Measurements from ENCODE around the gene C1orf174.

The C1orf174 gene

GRCh38 chr1:3925256-3925655 is 25.2 kb upstream of the C1orf174 start:
- no peak overlapping the region for H3K4me3 ChIP-seq (ENCODE audit: low read depth, low read length)
- no peak for DNase-seq (ENCODE audit: low read depth)
- TF ChIP-seq, protein P1, sequence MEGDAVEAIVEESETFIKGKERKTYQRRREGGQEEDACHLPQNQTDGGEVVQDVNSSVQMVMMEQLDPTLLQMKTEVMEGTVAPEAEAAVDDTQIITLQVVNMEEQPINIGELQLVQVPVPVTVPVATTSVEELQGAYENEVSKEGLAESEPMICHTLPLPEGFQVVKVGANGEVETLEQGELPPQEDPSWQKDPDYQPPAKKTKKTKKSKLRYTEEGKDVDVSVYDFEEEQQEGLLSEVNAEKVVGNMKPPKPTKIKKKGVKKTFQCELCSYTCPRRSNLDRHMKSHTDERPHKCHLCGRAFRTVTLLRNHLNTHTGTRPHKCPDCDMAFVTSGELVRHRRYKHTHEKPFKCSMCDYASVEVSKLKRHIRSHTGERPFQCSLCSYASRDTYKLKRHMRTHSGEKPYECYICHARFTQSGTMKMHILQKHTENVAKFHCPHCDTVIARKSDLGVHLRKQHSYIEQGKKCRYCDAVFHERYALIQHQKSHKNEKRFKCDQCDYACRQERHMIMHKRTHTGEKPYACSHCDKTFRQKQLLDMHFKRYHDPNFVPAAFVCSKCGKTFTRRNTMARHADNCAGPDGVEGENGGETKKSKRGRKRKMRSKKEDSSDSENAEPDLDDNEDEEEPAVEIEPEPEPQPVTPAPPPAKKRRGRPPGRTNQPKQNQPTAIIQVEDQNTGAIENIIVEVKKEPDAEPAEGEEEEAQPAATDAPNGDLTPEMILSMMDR (IDR thresholded peaks at IDR 0.05; ENCODE audit: insufficient read depth, low read depth, low read length, missing control alignments): no peak

DNA sequence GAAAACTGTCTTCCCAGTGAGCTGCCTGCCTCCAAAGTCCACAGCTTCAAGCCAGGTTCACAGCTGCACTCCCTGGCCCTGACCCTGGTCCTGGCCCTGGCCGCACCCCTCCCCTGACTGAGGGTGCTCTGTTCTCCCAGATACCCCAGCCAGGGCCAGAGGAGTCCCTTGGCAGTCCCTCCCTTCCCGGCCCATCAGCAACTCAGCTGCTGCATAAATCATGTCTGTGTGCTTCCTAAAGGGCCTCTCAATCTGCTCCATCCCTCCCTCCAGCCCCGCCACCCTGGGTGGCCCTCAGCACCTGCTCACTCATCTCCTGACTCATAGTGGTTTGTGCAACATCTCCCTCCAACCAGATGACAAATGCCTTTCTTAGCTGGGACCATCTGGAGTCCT is 24.8 kb upstream of the C1orf174 start:
- no peak overlapping the region for H3K4me3 ChIP-seq (ENCODE audit: low read depth, low read length)
- no peak for DNase-seq (ENCODE audit: low read depth)
- TF ChIP-seq, protein P1 (IDR thresholded peaks at IDR 0.05; ENCODE audit: insufficient read depth, low read depth, low read length, missing control alignments): no peak

GRCh38 chr1:3924186-3924824 is 24.2 kb upstream of the C1orf174 start:
- DNase-seq (ENCODE audit: low read depth): no peak
- TF ChIP-seq, protein P1 (IDR thresholded peaks at IDR 0.05; ENCODE audit: insufficient read depth, low read depth, low read length, missing control alignments): no peak
- H3K4me3 ChIP-seq (ENCODE audit: low read depth, low read length): no peak overlapping the region

DNA sequence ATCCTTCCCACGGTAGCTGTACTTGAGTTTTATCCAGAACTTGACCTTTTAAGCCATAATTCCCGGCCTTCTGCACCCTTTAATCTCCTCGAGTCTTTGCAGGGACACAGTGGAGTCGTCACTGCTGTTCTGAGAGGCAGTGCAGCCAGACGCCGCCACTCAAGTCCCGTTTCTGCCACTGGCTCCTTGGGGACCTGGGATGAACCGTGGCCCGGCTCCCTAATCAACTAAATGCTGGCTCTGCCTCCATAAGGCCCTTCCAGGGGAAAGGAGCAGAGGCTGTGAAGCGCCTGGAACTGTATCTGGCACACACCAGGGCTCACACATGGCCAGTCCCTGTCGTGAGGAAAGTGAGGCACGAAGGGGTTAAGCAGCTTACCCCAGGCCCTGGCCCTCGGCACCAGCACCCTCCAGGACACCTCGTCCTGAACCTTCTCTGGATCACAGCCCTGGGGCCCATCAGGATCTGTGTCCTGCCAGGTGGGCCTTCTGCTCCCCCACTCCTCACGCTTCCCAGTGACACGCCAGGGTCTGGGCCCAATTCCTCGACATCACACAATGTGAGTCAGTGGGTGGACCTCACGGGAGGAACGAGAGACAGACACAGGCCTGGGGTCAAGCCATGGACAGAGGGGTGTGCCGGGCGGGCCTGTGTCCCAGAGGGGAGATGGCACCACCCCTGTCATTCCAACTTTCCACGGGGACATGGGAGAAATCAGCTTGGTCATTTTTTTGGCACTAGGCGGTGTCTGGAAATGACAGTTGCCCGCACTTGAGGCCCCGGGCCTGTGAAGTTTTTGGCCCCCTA is 23.5 kb upstream of the C1orf174 start:
- no peak overlapping the region for H3K4me3 ChIP-seq (ENCODE audit: low read depth, low read length)
- TF ChIP-seq, protein P1 (IDR thresholded peaks at IDR 0.05; ENCODE audit: insufficient read depth, low read depth, low read length, missing control alignments): no peak
- DNase-seq (ENCODE audit: low read depth): no peak

- DNase-seq (ENCODE audit: low read depth): no peak
- TF ChIP-seq, protein P1 (IDR thresholded peaks at IDR 0.05; ENCODE audit: insufficient read depth, low read depth, low read length, missing control alignments): no peak
- no peak overlapping the region for H3K4me3 ChIP-seq (ENCODE audit: low read depth, low read length)
Measured at GRCh38 chr1:3922851-3923250, 22.8 kb upstream of the C1orf174 start.

DNA sequence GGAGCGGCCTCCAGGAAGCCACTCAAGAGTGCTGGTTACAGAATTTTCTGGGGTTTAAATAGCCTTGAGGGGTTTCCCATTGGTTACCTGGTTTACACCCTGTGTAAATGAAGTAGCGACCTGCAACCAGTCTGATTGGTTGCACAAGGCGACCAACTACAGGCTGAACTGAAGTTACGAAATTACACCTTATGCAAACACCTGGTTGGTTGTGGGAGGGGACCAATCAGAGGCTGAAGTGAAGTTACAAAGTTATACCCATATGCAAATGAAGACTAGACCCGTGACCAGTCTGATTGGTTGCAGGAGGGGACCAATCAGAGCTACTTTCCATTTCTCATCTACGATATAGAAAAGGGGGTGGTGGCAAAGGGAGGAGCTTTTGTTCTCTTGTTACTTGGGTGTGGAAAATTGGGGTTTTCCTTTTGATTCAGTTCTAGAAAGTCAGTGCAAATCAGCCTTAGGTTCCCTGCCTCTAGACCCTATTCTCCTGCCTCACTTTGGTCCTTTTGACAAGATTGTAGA is 22.2 kb upstream of the C1orf174 start:
- H3K4me3 ChIP-seq (ENCODE audit: low read depth, low read length): no peak overlapping the region
- TF ChIP-seq, protein P1 (IDR thresholded peaks at IDR 0.05; ENCODE audit: insufficient read depth, low read depth, low read length, missing control alignments): no peak
- peak; percentile 26 for DNase-seq (ENCODE audit: low read depth)
